GM18951 (cell line): ENCODE data around the gene DPP10.

Experiments
- POLR2A ChIP-seq: IDR thresholded peaks from 4 replicates; pipeline ENCODE4 v1.6.1; 2011; ENCODE audit warnings: mild to moderate bottlenecking; ENCODE audit not compliant: insufficient read length, insufficient read depth; ENCODE audit errors: extremely low read depth
- in situ Hi-C: fragments of 300-500 bp; cut with MboI; formaldehyde crosslinking; loops from one replicate; pipeline ENCODE4 v1.12.0; 2022; ENCODE audit warnings: low sequenced_read_pairs, mixed read lengths, inconsistent platforms; ENCODE audit not compliant: unreplicated experiment

Gene DPP10

DNA sequence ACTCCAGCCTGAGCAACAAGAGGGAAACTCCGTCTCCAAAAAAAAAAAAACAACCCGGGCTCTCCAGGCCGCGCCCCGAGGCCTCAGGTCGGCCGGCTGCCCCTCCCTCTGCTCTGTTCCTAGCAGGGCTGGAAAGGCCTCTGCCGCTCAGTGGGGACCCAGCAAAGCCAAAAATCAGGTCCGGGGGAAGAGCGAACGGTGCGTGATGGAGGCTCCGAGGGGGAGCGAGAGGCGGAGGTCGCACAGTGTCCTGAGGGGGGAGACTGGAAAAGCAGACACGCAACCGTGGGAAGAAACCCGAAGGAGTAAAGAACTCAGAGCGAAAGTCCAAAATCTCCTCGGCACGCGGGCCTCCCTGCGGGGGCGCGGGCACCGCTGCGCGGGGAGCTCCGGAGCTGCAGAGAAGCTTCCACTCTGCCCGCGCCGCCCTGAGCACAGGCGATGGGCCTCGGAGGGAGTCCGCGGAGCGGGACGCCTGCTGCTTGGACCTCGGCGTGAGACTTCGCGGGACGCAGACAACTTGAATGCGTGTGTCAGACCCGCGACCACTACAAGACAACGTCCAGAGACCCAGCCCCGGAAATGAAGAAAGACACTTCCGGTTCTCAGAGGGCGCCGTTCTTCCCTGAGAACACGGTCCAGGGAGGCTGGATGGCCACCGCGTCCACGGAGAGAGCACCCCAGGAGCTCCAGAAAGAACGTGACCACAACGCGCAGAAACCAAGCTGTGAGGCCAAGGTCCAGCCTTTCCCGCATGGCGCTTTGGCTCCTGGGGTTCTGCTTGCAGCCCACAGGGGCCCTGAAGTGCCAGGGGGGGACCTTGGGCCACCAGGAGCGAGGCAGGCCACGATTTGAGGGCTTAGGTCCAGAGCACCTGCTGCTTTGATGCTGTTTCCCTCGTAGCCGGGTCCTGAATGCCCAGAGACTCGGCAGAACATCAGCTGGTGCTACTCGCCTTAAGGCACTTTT, 219.8 kb downstream of the DPP10 start:
- no peak for TF ChIP-seq POLR2A
- in situ Hi-C loops = no loop called here

DNA sequence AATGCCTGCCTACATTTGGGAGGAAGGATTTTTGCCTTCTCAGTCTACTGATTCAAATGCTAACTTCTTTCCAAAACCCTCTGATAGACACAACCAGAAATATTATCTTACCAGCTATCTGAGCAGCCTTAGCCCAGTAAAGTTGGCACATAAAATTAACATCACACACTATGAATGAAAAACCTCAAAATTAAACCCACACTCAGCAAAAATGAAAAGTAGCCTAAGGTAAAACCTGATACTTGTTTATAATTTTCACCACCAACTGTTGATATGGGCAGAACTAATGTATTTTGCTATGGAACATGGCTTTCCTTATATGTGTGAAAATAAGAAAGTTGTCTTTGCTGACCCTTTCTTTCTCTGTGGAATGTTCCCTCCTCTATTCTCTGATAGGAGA, 226.0 kb downstream of the DPP10 start:
- TF ChIP-seq POLR2A = no peak

DNA sequence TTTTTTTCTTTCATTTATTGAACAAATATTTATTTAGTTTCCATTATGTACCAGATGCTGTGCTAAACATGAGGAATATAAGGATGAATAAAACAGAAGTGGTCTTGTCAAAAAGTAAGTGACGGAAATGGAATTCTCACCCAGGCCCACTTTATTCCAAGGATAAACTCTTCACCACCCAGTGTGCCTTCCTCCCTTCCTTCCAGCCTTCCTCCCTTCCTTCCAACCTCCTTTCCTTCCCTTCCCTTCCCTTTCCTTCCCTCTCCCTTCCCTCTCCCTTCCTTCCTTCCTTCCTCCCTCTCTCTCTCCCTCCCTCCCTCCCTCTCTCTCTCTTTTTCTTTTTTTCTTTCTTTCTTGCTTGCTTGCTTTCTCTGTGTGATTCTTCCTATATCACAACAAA, 240.8 kb downstream of the DPP10 start:
- in situ Hi-C loops = no loop called here
- TF ChIP-seq POLR2A = no peak

More for the DNA sequence above, 226.0 kb downstream of the DPP10 start:
- in situ Hi-C loops = no loop called here

DNA sequence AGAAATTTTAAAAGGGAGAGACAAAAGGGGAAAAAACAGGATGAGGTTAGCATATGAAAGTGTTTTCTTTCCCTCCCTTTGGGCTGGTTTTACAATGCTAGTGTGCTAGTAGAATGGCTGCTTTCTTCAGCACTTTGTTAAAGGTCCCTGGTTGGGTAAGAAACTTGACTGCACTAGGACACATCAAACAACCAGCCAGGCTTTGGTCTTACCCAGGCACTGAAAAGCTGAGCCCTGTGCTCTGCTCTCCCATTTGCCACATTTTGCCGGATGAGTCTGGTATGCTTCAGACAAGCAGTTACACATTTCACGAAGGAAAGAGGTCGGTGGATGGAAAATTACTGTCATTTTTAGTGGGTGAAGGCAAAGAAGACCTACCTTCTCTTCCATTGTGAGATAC, 242.0 kb downstream of the DPP10 start:
- TF ChIP-seq POLR2A = no peak
- in situ Hi-C loops = no loop called here

DNA sequence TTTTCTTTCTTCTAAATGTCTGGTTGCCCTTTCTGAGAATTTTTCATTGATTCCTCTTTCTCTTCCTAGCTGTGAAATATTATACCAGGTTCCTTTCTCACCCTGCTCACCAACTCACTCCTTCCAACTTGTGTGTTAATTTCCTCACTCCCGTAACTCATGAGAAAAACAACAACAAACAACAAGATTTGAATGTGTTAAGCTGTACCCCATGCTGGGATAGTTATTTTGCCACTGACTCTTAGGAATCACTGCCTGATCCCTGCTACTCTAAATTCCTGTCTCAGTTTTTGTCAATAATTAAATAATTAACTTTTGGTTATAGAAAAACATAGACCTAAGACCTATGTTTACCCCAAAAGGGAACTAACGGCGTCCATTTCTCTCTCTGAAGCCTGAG, 242.7 kb downstream of the DPP10 start:
- in situ Hi-C loops = no loop called here
- no peak for TF ChIP-seq POLR2A

DNA sequence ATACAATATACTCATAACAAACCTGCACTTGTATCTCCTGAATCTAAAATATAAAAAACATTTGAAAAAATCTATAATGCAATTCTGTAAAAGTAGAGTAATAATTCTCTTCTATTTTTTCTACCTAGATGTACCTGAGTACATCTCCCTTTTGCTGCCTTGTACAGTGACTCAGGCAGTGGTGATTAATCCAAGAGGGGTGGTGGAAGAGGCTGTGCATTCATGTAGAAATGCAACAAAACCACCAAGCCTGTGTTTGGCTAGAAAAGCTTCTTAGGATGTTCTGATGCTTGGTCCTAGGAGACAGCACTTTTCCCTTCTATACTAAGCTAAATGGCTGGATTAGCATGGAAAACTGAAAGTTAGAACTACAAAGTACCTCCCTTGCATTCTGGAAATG, 245.8 kb downstream of the DPP10 start:
- no peak for TF ChIP-seq POLR2A
- in situ Hi-C loops = no loop called here

DNA sequence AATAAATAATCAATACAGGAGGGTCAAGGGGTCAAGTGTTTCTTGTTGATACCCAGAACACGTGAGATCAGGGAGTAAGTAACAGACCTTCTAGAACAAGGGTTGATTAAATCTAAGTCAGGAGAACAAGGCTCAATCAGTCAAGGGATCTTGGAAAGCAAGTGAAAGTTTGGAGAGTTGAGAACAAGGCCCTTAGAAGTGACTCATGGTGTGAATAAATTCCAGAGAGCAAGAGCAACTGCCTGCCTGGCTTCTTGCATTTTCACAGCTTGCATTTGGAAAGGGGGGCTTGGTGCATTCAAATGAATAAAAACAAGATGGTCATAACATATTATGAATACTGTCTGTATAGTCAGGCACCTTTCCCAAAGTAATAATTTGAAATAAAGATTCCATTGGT, 256.1 kb downstream of the DPP10 start:
- TF ChIP-seq POLR2A = no peak
- in situ Hi-C loops = no loop called here

DNA sequence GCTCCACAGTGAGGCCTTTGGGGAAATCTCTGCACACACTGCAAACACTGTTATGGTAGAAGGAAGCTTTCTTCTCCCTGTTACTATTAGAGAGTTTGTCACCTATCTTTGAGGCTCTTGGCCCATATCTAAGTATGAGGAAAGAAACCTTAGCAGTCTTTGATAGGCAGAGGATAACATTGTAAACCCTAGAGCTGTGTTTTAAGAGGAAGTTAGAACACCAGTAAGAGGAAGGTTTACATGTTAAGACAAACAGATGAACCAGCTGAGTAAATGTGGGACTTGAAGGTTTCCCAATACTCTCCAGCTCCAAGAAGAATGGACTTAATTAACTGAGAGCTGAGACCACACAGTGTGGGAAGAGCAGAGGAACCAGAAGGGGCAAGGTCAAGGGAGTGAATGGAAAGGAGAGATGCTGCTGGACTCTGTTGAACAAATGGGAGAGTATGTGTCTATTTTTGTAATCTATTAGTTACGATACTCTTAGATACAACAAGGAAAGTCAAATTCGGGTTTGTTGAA, 257.0 kb downstream of the DPP10 start:
- no peak for TF ChIP-seq POLR2A
- in situ Hi-C loops = no loop called here

DNA sequence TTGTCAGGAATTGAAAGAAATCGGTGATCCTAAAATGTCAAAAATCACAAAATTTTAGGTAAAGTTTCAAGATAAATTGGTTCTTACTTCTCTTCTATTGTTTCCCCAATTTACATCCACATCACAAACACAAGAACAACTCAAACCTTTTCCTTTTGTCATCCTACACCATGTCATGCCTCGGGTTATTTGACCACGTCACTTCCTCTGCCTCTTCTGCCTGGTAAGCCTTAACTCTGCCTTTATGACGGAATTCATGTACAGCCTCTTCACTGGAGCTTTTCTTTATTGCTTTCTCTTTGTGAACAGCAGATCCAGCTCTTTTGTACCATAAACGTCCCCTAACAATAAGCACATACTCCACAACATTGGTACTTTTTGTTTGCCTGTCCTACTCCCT, 258.0 kb downstream of the DPP10 start:
- in situ Hi-C loops = no loop called here

DNA sequence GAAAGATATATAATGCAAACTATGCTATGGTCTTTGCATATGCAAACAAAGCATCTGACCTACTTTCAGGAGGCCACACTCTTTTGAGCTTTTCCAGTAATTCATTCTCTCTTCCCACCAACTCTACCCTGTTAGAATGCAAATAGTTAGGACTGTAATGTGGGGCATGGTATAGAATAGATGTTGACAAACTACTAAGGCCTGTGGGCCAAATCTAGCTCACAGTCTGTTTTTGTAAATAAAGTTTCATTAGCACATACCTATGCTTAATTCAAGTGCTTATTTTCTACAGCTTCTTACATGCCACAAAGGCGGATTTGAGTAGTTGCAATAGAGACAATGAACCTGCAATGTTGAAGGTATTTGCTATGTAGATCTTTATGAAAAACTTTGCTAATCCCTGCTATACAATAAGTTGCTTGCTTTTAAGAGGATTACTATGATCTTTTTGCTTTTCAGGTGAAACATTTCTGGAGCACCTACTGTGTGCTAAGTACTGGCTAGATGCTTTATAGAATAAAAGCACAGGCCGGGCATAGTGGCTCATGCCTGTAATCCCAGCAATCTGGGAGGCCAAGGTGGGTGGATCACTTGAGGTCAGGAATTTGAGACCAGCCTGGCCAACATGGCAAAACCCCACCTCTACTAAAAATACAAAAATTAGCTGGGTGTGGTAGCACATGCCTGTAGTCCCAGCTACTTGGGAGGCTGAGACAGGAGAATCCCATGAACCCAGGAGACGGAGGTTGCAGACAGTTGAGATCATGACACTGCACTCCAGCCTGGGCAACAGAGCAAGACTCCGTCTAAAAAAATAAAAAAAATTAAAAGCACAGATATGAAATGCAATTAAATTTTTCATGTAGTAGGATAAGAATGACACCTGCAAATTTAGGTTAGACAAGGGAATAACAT, 267.8 kb downstream of the DPP10 start:
- no peak for TF ChIP-seq POLR2A
- in situ Hi-C loops = no loop called here

More for the DNA sequence above, 258.0 kb downstream of the DPP10 start:
- no peak for TF ChIP-seq POLR2A

DNA sequence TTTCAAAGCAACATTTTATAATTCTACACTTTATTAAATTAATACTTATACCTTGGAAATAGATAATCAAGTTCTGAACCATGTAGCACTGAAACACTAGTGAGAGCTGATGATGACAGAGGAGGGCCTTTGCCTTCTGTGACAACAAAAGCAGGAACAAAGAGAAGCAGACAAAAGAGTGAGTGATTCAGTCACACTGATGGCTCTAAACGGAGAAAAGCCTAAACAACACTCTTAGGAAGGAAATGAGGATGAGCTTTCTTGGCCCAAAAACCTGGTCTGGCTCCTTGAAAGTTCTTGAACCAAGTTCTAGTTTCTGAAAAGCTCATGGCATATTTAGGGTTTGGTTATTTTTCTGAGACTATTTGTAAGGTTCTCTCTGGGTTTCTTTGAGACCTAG, 271.9 kb downstream of the DPP10 start:
- in situ Hi-C loops = no loop called here

DNA sequence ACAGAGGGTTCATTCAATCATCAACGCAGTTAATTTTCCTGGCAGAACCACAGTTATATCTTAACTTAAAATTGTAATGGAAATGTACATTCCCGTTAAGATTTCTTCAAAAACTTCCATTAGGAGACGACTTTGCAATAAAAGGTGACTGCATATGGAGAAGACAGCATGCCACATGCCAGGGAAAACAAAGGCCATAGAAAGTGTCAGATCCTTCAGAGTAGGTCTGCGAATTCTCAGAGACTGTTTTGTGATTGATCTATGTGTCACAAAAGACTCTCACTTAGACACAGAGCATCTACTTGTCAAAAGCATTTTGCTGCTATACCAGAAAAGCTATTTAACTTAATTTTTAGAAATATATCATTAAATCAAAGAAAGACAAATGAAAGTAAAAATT, 274.6 kb downstream of the DPP10 start:
- in situ Hi-C loops = no loop called here
- no peak for TF ChIP-seq POLR2A

More for the DNA sequence above, 271.9 kb downstream of the DPP10 start:
- no peak for TF ChIP-seq POLR2A

DNA sequence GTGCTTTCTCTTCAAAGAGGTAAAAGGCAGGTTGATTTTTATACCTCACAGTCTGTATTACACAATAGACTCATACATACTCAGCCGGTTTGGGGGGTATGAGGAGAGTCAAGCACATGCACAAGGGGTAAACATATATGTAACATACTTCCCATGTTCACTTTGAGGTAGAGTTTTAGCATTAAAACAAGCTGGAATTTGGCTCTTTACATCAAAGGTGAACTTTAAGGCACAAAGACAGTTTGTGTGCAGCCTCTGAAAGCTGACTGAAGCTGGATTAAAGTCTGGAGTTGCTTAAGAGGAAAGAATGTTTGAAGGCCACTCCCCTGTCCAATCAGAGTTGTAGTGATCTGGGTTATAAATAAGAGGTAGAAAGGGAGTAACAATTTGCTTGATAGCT, 282.0 kb downstream of the DPP10 start:
- in situ Hi-C loops = no loop called here
- no peak for TF ChIP-seq POLR2A
